HCT116 (cell line): ENCODE measurements around the gene UBTD1. TPM values are rescaled to one million over a fixed set of nuclear protein-coding genes. Genes with fewer than 3 reads are reported as not detected.

Experiments used
- ATAC-seq: fragments of 200-7000 bp; cut with Tn5 transposase; 2 replicates; pipeline ENCODE4 v1.9.1; 2020; ENCODE audit warnings: mild to moderate bottlenecking, moderate library complexity
- BruUV-seq: library from RNA; stranded (reverse); fragments of 400-500 nt; replicated peaks from 2 replicates; lab custom pipeline; 2021; lab: Mats Ljungman, UMichigan
- CTCF ChIA-PET: fragments of 300-600 bp; sonication (Branson Sonifier 250); formaldehyde crosslinking; loops from one replicate; lab custom pipeline; 2021; ENCODE audit warnings: antibody characterized with exemption; lab: Charles Lee
- POLR2A ChIA-PET: fragments of 300-600, 350-600 bp; sonication (Branson Sonifier 250); formaldehyde crosslinking; loops from one replicate; lab custom pipeline; 2021; ENCODE audit warnings: antibody characterized with exemption; lab: Charles Lee
- RAD21 ChIA-PET, 2 experiments: fragments of 300-600 bp; sonication (Branson Sonifier 250); formaldehyde crosslinking; loops; one replicate each; lab custom pipeline; 2023; ENCODE audit warnings: low total read pairs in 2 of 2; ENCODE audit not compliant: uncharacterized antibody in 2 of 2, unreplicated experiment in 2 of 2, low non-redundant PET in 1 of 2; lab: Charles Lee
- DNase-seq: peaks from one replicate; pipeline ENCODE4 v3.0.0-alpha.2; 2010; ENCODE audit warnings: low read depth, low spot score
- H2AFZ ChIP-seq: fragments of 200-600 bp; shearing (Covaris generic), sonication (generic); 2 replicates; pipeline ENCODE4 v1.6.1; 2017; ENCODE audit warnings: low read depth, mixed run types, mixed read lengths, antibody characterized with exemption, low read length; ENCODE audit not compliant: poor library complexity, severe bottlenecking
- H3K27ac ChIP-seq: 2 replicates; pipeline ENCODE4 v1.5.1; 2012; ENCODE audit warnings: low read depth, low read length
- H3K27me3 ChIP-seq: fragments of 200-600 bp; sonication (generic); 2 replicates; pipeline ENCODE4 v1.6.1; 2016; ENCODE audit warnings: mixed run types, low read length, mixed read lengths; ENCODE audit not compliant: insufficient read depth
- H3K36me3 ChIP-seq, 2 experiments: fragments of 200-500 bp in 1 of 2; fragments of 200-600 bp in 1 of 2; sonication (Bioruptor generic) in 1 of 2; sonication (generic) in 1 of 2; 2 replicates each; pipeline versions ENCODE4 v1.5.1 to v1.6.1; 2014 to 2016; ENCODE audit warnings: low read length in 2 of 2, inconsistent platforms in 1 of 2, mixed read lengths in 1 of 2, mixed run types in 1 of 2; ENCODE audit not compliant: insufficient read depth in 2 of 2, control insufficient read depth in 1 of 2
- H3K4me1 ChIP-seq, 2 experiments: fragments of 200-600 bp in 1 of 2; sonication (generic) in 1 of 2; 2 replicates each; pipeline versions ENCODE4 v1.5.1 to v1.6.1; 2012 to 2017; ENCODE audit warnings: low read length in 2 of 2, inconsistent platforms in 1 of 2, mild to moderate bottlenecking in 1 of 2, mixed read lengths in 1 of 2, mixed run types in 1 of 2, moderate library complexity in 1 of 2; ENCODE audit not compliant: insufficient read depth in 2 of 2, control insufficient read depth in 1 of 2
- H3K4me2 ChIP-seq: fragments of 200-600 bp; sonication (generic); 2 replicates; pipeline ENCODE4 v1.6.1; 2017; ENCODE audit warnings: mixed run types, low read length, mixed read lengths
- H3K4me3 ChIP-seq, 2 experiments: fragments of 200-600 bp in 1 of 2; sonication (generic) in 1 of 2; replicated peaks in 1 of 2; 2 replicates each; pipeline ENCODE4 v1.5.1; 2011 to 2016; ENCODE audit warnings: low read length in 2 of 2, control low read depth in 1 of 2, low read depth in 1 of 2, mild to moderate bottlenecking in 1 of 2, mixed read lengths in 1 of 2, mixed run types in 1 of 2
- H3K79me2 ChIP-seq: fragments of 200-600 bp; sonication (generic); 2 replicates; pipeline ENCODE4 v1.6.1; 2017; ENCODE audit warnings: mild to moderate bottlenecking, mixed run types, low read length, moderate library complexity, mixed read lengths; ENCODE audit not compliant: insufficient read depth
- H3K9ac ChIP-seq: fragments of 200-600 bp; sonication (generic); 2 replicates; pipeline ENCODE4 v1.6.1; 2016; ENCODE audit warnings: low read length, mixed read lengths
- H3K9me2 ChIP-seq: fragments of 200-600 bp; sonication (generic), shearing (Covaris generic); 2 replicates; pipeline ENCODE4 v1.6.1; 2017; ENCODE audit warnings: mixed run types, mild to moderate bottlenecking, moderate library complexity; ENCODE audit not compliant: insufficient read depth
- H3K9me3 ChIP-seq, 2 experiments: fragments of 200-500 bp in 1 of 2; fragments of 200-600 bp in 1 of 2; sonication (Bioruptor generic) in 1 of 2; sonication (generic) in 1 of 2; 2 replicates each; pipeline ENCODE4 v1.6.1; 2014 to 2017; ENCODE audit warnings: low read length in 2 of 2, mixed read lengths in 2 of 2, inconsistent platforms in 1 of 2, low read depth in 1 of 2, mild to moderate bottlenecking in 1 of 2, mixed run types in 1 of 2, moderate library complexity in 1 of 2; ENCODE audit not compliant: control insufficient read depth in 1 of 2, insufficient read depth in 1 of 2
- H4K20me1 ChIP-seq: fragments of 200-600 bp; sonication (generic), shearing (Covaris generic); 2 replicates; pipeline ENCODE4 v1.6.1; 2017; ENCODE audit warnings: mixed run types, mild to moderate bottlenecking, moderate library complexity; ENCODE audit not compliant: insufficient read depth
- CBX3 ChIP-seq: IDR thresholded peaks from 2 replicates; pipeline ENCODE4 v1.6.1; 2012; ENCODE audit warnings: low read depth
- CEBPB ChIP-seq: IDR thresholded peaks from 2 replicates; pipeline ENCODE4 v1.6.1; 2012; ENCODE audit warnings: low read depth
- EGR1 ChIP-seq: IDR thresholded peaks from 2 replicates; pipeline ENCODE4 v1.6.1; 2012; ENCODE audit warnings: low read depth
- ELF1 ChIP-seq: IDR thresholded peaks from 2 replicates; pipeline ENCODE4 v1.6.1; 2012; ENCODE audit warnings: low read depth, borderline replicate concordance
- EZH2 ChIP-seq: fragments of 200-600 bp; sonication (generic); IDR thresholded peaks from 2 replicates; pipeline ENCODE4 v1.6.1; 2017; ENCODE audit warnings: antibody characterized with exemption, mixed run types
- EZH2phosphoT487 ChIP-seq: fragments of 200-600 bp; IDR thresholded peaks from 2 replicates; pipeline ENCODE4 v1.6.1; 2018; ENCODE audit warnings: antibody characterized with exemption, borderline replicate concordance
- FOSL1 ChIP-seq: IDR thresholded peaks from 2 replicates; pipeline ENCODE4 v1.6.1; 2012; ENCODE audit warnings: low read depth
- JUND ChIP-seq: IDR thresholded peaks from 2 replicates; pipeline ENCODE4 v1.6.1; 2012
- POLR2A ChIP-seq: IDR thresholded peaks from 2 replicates; pipeline ENCODE4 v1.7.0; 2011; ENCODE audit warnings: borderline replicate concordance; ENCODE audit not compliant: insufficient read depth, insufficient read length; ENCODE audit errors: extremely low read depth
- SIN3A ChIP-seq: IDR thresholded peaks from 2 replicates; pipeline ENCODE4 v1.6.1; 2012; ENCODE audit warnings: low read depth
- SRF ChIP-seq: IDR thresholded peaks from 2 replicates; pipeline ENCODE4 v1.6.1; 2012; ENCODE audit warnings: low read depth
- YY1 ChIP-seq: IDR thresholded peaks from 2 replicates; pipeline ENCODE4 v1.6.1; 2011; ENCODE audit warnings: low read length, low read depth, moderate library complexity, mild to moderate bottlenecking; ENCODE audit not compliant: insufficient replicate concordance; ENCODE audit errors: extremely low read depth
- ZNF274 ChIP-seq: fragments of 200-500 bp; sonication (Bioruptor generic); IDR thresholded peaks from 2 replicates; pipeline ENCODE4 v1.6.1; 2014; ENCODE audit warnings: mild to moderate bottlenecking, low read depth, low read length, inconsistent platforms
- intact Hi-C: fragments of 100-400 bp; cut with micrococcal nuclease; formaldehyde crosslinking; loops from 2 replicates; pipeline ENCODE4 v1.10.0; 2022
- total RNA-seq: library from RNA; stranded (reverse); gene quantifications from one replicate; pipeline ENCODE4 v1.2.1, GENCODE V29; 2021; ENCODE audit not compliant: unreplicated experiment
- TF ChIP-seq, protein P1 (sequence below): IDR thresholded peaks from 2 replicates; pipeline ENCODE4 v1.6.1; 2012
- TF ChIP-seq, protein P2 (sequence below), 3 experiments: fragments of 200-600 bp in 1 of 3; sonication (generic) in 1 of 3; IDR thresholded peaks in 2 of 3; conservative IDR thresholded peaks in 1 of 3; 2 replicates each; pipeline ENCODE4 v1.5.1; 2012 to 2017; ENCODE audit warnings: low read depth in 2 of 3, low read length in 2 of 3, antibody characterized with exemption in 1 of 3, borderline replicate concordance in 1 of 3, control low read depth in 1 of 3, mild to moderate bottlenecking in 1 of 3, mixed read lengths in 1 of 3, mixed run types in 1 of 3, moderate library complexity in 1 of 3; ENCODE audit not compliant: insufficient read depth in 1 of 3
- TF ChIP-seq, protein P3 (sequence below): IDR thresholded peaks from 2 replicates; pipeline ENCODE4 v1.6.1; 2012
- TF ChIP-seq, protein P4 (sequence below): IDR thresholded peaks from 2 replicates; pipeline ENCODE4 v1.6.1; 2012; ENCODE audit warnings: low read depth
- TF ChIP-seq, protein P5 (sequence below): IDR thresholded peaks from 2 replicates; pipeline ENCODE4 v1.6.1; 2011; ENCODE audit warnings: mild to moderate bottlenecking, low read length, moderate library complexity; ENCODE audit not compliant: insufficient replicate concordance; ENCODE audit errors: extremely low read depth

Gene UBTD1
- total RNA-seq, 1 experiment from 2014 or later: 12.8 TPM

DNA sequence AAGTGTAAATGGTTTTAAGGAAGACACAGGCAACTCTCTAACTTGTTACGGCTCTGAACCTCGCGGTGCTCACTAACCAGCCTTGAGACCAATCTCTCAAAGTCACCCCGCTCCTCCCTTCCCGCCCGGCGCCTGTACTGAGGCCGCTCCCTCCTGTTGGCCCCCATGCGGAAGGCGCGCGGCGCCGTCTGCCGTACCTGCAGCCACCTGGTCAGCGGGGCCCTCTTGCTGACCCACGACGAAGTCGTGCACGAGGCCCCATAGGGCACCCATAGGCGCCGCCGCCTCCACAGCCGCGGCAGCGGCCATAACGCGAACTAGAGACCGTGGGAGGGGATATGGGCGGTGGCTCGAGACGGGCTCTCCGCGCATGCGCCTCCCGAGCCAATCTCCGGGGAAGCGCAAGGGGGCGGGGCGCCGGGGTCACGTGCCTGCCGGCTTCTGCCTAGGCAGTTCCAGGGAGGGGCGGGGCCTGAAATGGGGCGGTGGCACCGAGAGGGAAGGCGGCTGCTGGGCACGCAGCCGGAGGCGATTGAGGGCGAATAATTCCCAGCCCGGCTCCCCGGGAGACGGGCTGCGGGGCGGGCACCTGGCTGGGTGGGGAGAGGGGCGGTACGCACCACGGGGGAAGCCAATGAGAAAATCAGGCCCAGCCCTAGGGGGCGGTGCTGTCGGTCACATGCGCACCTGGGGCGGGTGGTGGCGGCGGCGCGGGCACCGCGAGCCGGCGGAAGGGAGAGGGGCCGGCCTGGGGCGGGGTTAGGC lies 466 bp upstream of the UBTD1 start, which contains the start of gene MMS19:
TSS of gene MMS19 (minus strand) at position 347 of the 765 bp plus-strand sequence. CDS start at position 309, 38 bp downstream.
- DNase-seq (peak; percentile 92), ATAC-seq (peak; percentile 92)
- H3K36me3 ChIP-seq: no peaks in the 10 kb centered on the region; a peak in 1 of 4 replicates
- ChIA-PET CTCF (interaction anchor here (0.7 to 1.0 kb wide), 2 partner anchors 74 to 114 kb away, joined by 3 to 4 read pairs; no protein-coding TSS in a partner anchor), RAD21 (no interaction called here), POLR2A (interaction anchor here (0.8 to 0.9 kb wide), 2 partner anchors 20 to 71 kb away, joined by 3 to 4 read pairs; no protein-coding TSS in a partner anchor)
- no peaks in the 10 kb centered on the region for H3K9me2 ChIP-seq
- no peaks in the 10 kb centered on the region for H3K27me3 ChIP-seq
- H3K9me3 ChIP-seq: no peaks in the 10 kb centered on the region
- peak within 1 kb of the TSS; percentile 81 for H3K4me2 ChIP-seq
- H3K27ac ChIP-seq: peak within 1 kb of the TSS; percentile 94
- H3K9ac ChIP-seq: peak within 1 kb of the TSS; percentile 94
- peak within 1 kb of the TSS; percentile 18 for H2AFZ ChIP-seq
- H3K4me3 ChIP-seq: peak within 1 kb of the TSS; percentile 81 to 96
- peaks cover 48% of the 10 kb centered on the region for H3K79me2 ChIP-seq
- H4K20me1 ChIP-seq: no peaks in the 10 kb centered on the region
- intact Hi-C loops: loop anchor here (2.0 to 5.0 kb wide), 2 partner anchors 45 to 51 kb away; partner anchors contain the start of genes EXOSC1 and ZDHHC16
- TSS peak; percentile 29 for BruUV-seq
- peaks cover 9 to 17% of the 10 kb centered on the region in 2 experiments; a peak in 3 of 4 replicates for H3K4me1 ChIP-seq
- TF ChIP-seq POLR2A (peak; percentile 43), EZH2 (no peak), ELF1 (no peak), ZNF274 (no peak), FOSL1 (no peak), CEBPB (no peak), JUND (no peak), SRF (no peak), EGR1 (peak; percentile 49; the same call in 1 of the 2 replicates), EZH2phosphoT487 (no peak), YY1 (peak; percentile 93), CBX3 (no peak), SIN3A (peak; percentile 41; the same call in 1 of the 2 replicates)
- TF ChIP-seq, protein P1, sequence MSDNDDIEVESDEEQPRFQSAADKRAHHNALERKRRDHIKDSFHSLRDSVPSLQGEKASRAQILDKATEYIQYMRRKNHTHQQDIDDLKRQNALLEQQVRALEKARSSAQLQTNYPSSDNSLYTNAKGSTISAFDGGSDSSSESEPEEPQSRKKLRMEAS: peak; percentile 72
- TF ChIP-seq, protein P2, sequence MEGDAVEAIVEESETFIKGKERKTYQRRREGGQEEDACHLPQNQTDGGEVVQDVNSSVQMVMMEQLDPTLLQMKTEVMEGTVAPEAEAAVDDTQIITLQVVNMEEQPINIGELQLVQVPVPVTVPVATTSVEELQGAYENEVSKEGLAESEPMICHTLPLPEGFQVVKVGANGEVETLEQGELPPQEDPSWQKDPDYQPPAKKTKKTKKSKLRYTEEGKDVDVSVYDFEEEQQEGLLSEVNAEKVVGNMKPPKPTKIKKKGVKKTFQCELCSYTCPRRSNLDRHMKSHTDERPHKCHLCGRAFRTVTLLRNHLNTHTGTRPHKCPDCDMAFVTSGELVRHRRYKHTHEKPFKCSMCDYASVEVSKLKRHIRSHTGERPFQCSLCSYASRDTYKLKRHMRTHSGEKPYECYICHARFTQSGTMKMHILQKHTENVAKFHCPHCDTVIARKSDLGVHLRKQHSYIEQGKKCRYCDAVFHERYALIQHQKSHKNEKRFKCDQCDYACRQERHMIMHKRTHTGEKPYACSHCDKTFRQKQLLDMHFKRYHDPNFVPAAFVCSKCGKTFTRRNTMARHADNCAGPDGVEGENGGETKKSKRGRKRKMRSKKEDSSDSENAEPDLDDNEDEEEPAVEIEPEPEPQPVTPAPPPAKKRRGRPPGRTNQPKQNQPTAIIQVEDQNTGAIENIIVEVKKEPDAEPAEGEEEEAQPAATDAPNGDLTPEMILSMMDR (IDR thresholded peaks at IDR 0.05 in 2 of 3, conservative IDR thresholded peaks at IDR 0.05 in 1 of 3; ENCODE audit: borderline replicate concordance in 1 of 3, insufficient read depth in 1 of 3, low read depth in 2 of 3, low read length in 2 of 3): no peak
- TF ChIP-seq, protein P3, sequence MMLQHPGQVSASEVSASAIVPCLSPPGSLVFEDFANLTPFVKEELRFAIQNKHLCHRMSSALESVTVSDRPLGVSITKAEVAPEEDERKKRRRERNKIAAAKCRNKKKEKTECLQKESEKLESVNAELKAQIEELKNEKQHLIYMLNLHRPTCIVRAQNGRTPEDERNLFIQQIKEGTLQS: no peak
- TF ChIP-seq, protein P4, sequence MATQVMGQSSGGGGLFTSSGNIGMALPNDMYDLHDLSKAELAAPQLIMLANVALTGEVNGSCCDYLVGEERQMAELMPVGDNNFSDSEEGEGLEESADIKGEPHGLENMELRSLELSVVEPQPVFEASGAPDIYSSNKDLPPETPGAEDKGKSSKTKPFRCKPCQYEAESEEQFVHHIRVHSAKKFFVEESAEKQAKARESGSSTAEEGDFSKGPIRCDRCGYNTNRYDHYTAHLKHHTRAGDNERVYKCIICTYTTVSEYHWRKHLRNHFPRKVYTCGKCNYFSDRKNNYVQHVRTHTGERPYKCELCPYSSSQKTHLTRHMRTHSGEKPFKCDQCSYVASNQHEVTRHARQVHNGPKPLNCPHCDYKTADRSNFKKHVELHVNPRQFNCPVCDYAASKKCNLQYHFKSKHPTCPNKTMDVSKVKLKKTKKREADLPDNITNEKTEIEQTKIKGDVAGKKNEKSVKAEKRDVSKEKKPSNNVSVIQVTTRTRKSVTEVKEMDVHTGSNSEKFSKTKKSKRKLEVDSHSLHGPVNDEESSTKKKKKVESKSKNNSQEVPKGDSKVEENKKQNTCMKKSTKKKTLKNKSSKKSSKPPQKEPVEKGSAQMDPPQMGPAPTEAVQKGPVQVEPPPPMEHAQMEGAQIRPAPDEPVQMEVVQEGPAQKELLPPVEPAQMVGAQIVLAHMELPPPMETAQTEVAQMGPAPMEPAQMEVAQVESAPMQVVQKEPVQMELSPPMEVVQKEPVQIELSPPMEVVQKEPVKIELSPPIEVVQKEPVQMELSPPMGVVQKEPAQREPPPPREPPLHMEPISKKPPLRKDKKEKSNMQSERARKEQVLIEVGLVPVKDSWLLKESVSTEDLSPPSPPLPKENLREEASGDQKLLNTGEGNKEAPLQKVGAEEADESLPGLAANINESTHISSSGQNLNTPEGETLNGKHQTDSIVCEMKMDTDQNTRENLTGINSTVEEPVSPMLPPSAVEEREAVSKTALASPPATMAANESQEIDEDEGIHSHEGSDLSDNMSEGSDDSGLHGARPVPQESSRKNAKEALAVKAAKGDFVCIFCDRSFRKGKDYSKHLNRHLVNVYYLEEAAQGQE: no peak
- TF ChIP-seq, protein P5, sequence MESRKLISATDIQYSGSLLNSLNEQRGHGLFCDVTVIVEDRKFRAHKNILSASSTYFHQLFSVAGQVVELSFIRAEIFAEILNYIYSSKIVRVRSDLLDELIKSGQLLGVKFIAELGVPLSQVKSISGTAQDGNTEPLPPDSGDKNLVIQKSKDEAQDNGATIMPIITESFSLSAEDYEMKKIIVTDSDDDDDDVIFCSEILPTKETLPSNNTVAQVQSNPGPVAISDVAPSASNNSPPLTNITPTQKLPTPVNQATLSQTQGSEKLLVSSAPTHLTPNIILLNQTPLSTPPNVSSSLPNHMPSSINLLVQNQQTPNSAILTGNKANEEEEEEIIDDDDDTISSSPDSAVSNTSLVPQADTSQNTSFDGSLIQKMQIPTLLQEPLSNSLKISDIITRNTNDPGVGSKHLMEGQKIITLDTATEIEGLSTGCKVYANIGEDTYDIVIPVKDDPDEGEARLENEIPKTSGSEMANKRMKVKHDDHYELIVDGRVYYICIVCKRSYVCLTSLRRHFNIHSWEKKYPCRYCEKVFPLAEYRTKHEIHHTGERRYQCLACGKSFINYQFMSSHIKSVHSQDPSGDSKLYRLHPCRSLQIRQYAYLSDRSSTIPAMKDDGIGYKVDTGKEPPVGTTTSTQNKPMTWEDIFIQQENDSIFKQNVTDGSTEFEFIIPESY: peak; percentile 16
